CD4-positive, alpha-beta T cell (primary cell): ENCODE measurements around the gene A2ML1. TPM values are rescaled to one million over a fixed set of nuclear protein-coding genes. Genes with fewer than 3 reads are reported as not detected.

ENCODE experiments used
- ATAC-seq: fragments of 200-7000 bp; cut with Tn5 transposase; one replicate; pipeline ENCODE4 v1.10.0; 2022; ENCODE audit warnings: mild to moderate bottlenecking; ENCODE audit not compliant: poor library complexity
- CTCF ChIA-PET: fragments of 350-600 bp; sonication (Branson Sonifier 250); formaldehyde crosslinking; loops from one replicate; lab custom pipeline; 2021; ENCODE audit warnings: antibody characterized with exemption, inconsistent platforms; lab: Charles Lee
- POLR2A ChIA-PET: fragments of 350-600 bp; sonication (Branson Sonifier 250); formaldehyde crosslinking; loops from one replicate; lab custom pipeline; 2021; ENCODE audit warnings: antibody characterized with exemption, inconsistent platforms; lab: Charles Lee
- DNase-seq, 14 experiments: peaks; one replicate each; pipeline ENCODE4 v3.0.0-alpha.2; 2013 to 2020; ENCODE audit warnings: mixed read lengths in 2 of 14
- H3K27ac ChIP-seq, 2 donors: one replicate each; pipeline versions ENCODE4 v1.5.1 to v1.7.0; 2013; ENCODE audit warnings: low read length in 2 of 2, low read depth in 1 of 2, mild to moderate bottlenecking in 1 of 2
- H3K27me3 ChIP-seq, 2 experiments: 1 replicate in 1 of 2; 2 replicates in 1 of 2; pipeline versions ENCODE4 v1.6.1 to v1.7.0; 2013; ENCODE audit warnings: low read length in 2 of 2, control low read depth in 1 of 2, mild to moderate bottlenecking in 1 of 2, moderate library complexity in 1 of 2; ENCODE audit not compliant: insufficient read depth in 2 of 2, control insufficient read depth in 1 of 2
- H3K36me3 ChIP-seq: one replicate; pipeline ENCODE4 v1.6.1; 2013; ENCODE audit warnings: low read length, control low read depth; ENCODE audit not compliant: insufficient read depth
- H3K4me1 ChIP-seq: one replicate; pipeline ENCODE4 v1.6.1; 2013; ENCODE audit warnings: low read length, control low read depth; ENCODE audit not compliant: insufficient read depth
- H3K4me3 ChIP-seq: one replicate; pipeline ENCODE4 v1.5.1; 2013; ENCODE audit warnings: mild to moderate bottlenecking, low read length, moderate library complexity
- H3K9me3 ChIP-seq, 2 experiments: 1 replicate in 1 of 2; 2 replicates in 1 of 2; pipeline versions ENCODE4 v1.6.1 to v1.7.0; 2013; ENCODE audit warnings: low read length in 2 of 2, mild to moderate bottlenecking in 2 of 2, control low read depth in 1 of 2, moderate library complexity in 1 of 2; ENCODE audit not compliant: control insufficient read depth in 1 of 2, insufficient read depth in 1 of 2
- H3K27ac Mint-ChIP-seq: one replicate; pipeline ENCODE4 v1.8.0; 2020; ENCODE audit warnings: mixed read lengths
- H3K27me3 Mint-ChIP-seq: one replicate; pipeline ENCODE4 v1.8.0; 2021; ENCODE audit warnings: mixed read lengths
- H3K36me3 Mint-ChIP-seq: one replicate; pipeline ENCODE4 v1.8.0; 2021; ENCODE audit warnings: low read depth, mixed read lengths
- H3K4me1 Mint-ChIP-seq: one replicate; pipeline ENCODE4 v1.8.0; 2021; ENCODE audit warnings: low read depth, mixed read lengths
- H3K4me3 Mint-ChIP-seq: one replicate; pipeline ENCODE4 v1.8.0; 2020; ENCODE audit warnings: mild to moderate bottlenecking, mixed read lengths
- H3K9me3 Mint-ChIP-seq: one replicate; pipeline ENCODE4 v1.8.0; 2020; ENCODE audit warnings: mixed read lengths
- intact Hi-C, 2 experiments: fragments of 100-400 bp; cut with DNase I in 1 of 2; cut with micrococcal nuclease in 1 of 2; formaldehyde crosslinking; loops; one replicate each; pipeline versions ENCODE4 v1.15.1 to v1.9.0; 2023 to 2025; cut with DNase I, micrococcal nuclease
- total RNA-seq, 174 experiments: library from RNA in 2 of 174; stranded (reverse) in 2 of 174; gene quantifications; one replicate each; pipeline ENCODE4 v1.2.3 and lab custom pipeline; 2021 to 2026
- TF ChIP-seq, protein P1 (sequence below): fragments of 200-600 bp; IDR thresholded peaks from one replicate; pipeline ENCODE4 v1.8.0; 2022; ENCODE audit warnings: antibody characterized with exemption, mild to moderate bottlenecking

A2ML1 gene
- total RNA-seq, 2 experiments from 2014 or later = not detected

DNA sequence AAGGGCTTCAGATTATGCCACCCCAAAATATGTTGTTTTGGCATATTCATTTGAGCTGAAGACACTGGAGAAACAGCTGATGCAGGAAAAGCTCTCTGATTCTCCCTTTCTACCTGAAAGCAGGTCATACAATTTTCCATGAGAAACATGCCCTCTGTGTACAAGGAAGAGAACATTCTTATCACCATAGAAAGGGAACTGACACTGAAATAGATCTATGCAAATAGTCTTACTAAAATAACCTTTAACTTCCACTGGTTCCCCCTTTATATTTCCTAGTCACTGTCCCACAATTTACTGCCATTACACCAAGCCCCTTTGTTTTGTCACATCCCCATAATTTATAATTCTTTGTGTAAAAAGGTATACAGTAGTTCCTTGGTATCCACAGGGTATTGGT lies 82.2 kb downstream of the A2ML1 start:
- ChIA-PET CTCF (interaction anchor here (2.0 kb wide), 1 partner anchor 14 kb away, joined by 7 read pairs; no protein-coding TSS in a partner anchor), POLR2A (interaction anchor here (1.0 kb wide), 1 partner anchor 10 kb away, joined by 3 read pairs; no protein-coding TSS in a partner anchor)
- H3K4me3 ChIP-seq = no peak overlapping the region
- Mint-ChIP-seq H3K4me1 (no peaks in the 10 kb centered on the region), H3K27me3 (no peaks in the 10 kb centered on the region), H3K4me3 (no peak overlapping the region), H3K27ac (no peak overlapping the region), H3K36me3 (no peaks in the 10 kb centered on the region), H3K9me3 (no peaks in the 10 kb centered on the region)
- H3K4me1 ChIP-seq = no peaks in the 10 kb centered on the region
- no peaks in the 10 kb centered on the region for H3K9me3 ChIP-seq
- H3K27ac ChIP-seq = no peak overlapping the region
- no peak for DNase-seq
- no peaks in the 10 kb centered on the region for H3K27me3 ChIP-seq
- intact Hi-C loops = no loop called here
- H3K36me3 ChIP-seq = no peaks in the 10 kb centered on the region
- ATAC-seq = no peak
- TF ChIP-seq, protein P1, sequence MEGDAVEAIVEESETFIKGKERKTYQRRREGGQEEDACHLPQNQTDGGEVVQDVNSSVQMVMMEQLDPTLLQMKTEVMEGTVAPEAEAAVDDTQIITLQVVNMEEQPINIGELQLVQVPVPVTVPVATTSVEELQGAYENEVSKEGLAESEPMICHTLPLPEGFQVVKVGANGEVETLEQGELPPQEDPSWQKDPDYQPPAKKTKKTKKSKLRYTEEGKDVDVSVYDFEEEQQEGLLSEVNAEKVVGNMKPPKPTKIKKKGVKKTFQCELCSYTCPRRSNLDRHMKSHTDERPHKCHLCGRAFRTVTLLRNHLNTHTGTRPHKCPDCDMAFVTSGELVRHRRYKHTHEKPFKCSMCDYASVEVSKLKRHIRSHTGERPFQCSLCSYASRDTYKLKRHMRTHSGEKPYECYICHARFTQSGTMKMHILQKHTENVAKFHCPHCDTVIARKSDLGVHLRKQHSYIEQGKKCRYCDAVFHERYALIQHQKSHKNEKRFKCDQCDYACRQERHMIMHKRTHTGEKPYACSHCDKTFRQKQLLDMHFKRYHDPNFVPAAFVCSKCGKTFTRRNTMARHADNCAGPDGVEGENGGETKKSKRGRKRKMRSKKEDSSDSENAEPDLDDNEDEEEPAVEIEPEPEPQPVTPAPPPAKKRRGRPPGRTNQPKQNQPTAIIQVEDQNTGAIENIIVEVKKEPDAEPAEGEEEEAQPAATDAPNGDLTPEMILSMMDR = no peak

DNA sequence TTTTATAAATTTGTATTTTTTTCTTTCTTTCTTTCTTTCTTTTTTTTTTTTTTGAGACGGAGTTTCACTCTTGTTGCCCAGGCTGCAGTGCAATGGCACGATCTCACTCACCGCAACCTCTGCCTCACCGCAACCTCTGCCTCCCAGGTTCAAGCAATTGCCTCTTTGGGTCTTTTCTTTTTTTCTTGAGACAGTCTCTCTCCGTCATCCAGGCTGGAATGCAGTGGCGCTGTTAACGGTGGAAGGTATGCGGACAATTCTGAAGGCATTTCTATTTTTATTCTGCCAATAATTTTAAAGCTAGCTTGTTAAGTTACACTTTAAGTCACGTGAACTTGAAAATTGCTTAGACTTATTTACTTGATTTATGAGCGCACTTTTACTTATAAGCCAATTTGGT lies 83.1 kb downstream of the A2ML1 start:
- ATAC-seq = no peak
- Histone ChIP-seq H3K9me3 (no peaks in the 10 kb centered on the region), H3K4me1 (no peaks in the 10 kb centered on the region), H3K27ac (no peak overlapping the region), H3K4me3 (no peak overlapping the region), H3K36me3 (no peaks in the 10 kb centered on the region), H3K27me3 (no peaks in the 10 kb centered on the region)
- TF ChIP-seq, protein P1 = no peak
- intact Hi-C loops = no loop called here
- Mint-ChIP-seq H3K4me3 (no peak overlapping the region), H3K4me1 (no peaks in the 10 kb centered on the region), H3K27ac (no peak overlapping the region), H3K27me3 (no peaks in the 10 kb centered on the region), H3K36me3 (no peaks in the 10 kb centered on the region), H3K9me3 (no peaks in the 10 kb centered on the region)
- DNase-seq = no peak
- ChIA-PET POLR2A (no interaction called here), CTCF (interaction anchor here (2.0 kb wide), 1 partner anchor 15 kb away, joined by 7 read pairs; no protein-coding TSS in a partner anchor)

DNA sequence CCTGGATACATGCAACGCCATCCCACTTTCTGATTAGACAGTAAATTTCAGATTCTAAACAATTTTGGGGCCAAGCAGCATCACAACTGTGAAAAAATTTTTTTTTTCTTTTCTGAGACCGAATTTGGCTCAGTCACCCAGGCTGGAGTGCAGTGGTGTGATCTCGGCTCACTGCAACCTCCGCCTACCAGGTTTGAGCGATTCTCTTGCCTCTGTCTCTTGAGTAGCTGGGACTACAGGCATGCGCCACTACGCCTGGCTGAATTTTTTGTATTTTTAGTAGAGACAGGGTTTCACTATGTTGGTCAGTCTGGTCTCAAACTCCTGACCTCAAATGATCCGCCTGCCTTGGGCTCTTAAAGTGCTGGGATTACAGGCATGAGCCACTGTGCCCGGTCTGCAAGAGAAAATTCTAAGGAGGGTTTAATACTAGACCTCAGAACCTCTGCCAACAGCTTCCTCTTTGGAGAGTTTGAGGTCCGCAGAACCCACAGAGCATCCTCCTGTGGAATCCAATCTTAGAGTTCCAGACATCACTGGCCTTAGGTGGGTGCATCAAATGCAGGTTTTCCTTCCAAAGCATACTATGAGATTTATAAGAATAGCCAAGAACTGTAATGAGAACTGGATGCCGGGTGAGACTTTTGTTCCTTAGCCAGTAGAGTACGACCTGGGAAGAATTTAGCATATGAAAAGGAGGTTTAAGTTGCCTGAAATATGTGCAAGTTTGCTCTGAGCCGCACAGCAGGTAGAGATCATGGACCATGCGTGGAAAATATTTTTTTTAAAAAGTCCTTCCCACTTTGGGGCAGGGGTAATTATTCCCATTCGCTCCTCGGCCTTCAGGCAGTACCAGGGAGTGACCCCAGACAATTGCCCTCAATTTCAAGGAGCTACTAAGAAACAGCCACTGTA lies 84.1 kb downstream of the A2ML1 start:
- H3K36me3 Mint-ChIP-seq = no peaks in the 10 kb centered on the region
- H3K27me3 ChIP-seq = no peaks in the 10 kb centered on the region
- H3K4me3 Mint-ChIP-seq = no peak overlapping the region
- no peaks in the 10 kb centered on the region for H3K4me1 ChIP-seq
- no peak overlapping the region for H3K27ac ChIP-seq
- no peak overlapping the region for H3K4me3 ChIP-seq
- no peaks in the 10 kb centered on the region for H3K36me3 ChIP-seq
- no peaks in the 10 kb centered on the region for H3K9me3 ChIP-seq
- H3K4me1 Mint-ChIP-seq = no peaks in the 10 kb centered on the region
- intact Hi-C loops = no loop called here
- no peak overlapping the region for H3K27ac Mint-ChIP-seq
- no peak for DNase-seq
- ATAC-seq = no peak
- TF ChIP-seq, protein P1 = no peak
- CTCF ChIA-PET = no interaction called here
- H3K9me3 Mint-ChIP-seq = no peaks in the 10 kb centered on the region
- POLR2A ChIA-PET = no interaction called here
- no peaks in the 10 kb centered on the region for H3K27me3 Mint-ChIP-seq
